Keratinocyte (primary cell): ENCODE results near the gene PHF10. TPM values are rescaled to one million over a fixed set of nuclear protein-coding genes. Genes with fewer than 3 reads are reported as not detected.

Experiments
- DNase-seq: peaks from one replicate; pipeline ENCODE4 v3.0.0-alpha.2; 2011; ENCODE audit warnings: low read depth, missing footprints, low spot score
- FAIRE-seq: peaks from 2 replicates; lab custom pipeline; 2011; peaks lifted over from hg19 to GRCh38; lab: Jason Lieb, UNC
- H2AFZ ChIP-seq: 2 replicates; pipeline ENCODE4 v1.6.0; 2012; ENCODE audit warnings: low read length, control low read depth, inconsistent platforms; ENCODE audit not compliant: control insufficient read depth
- H3K27ac ChIP-seq: 2 replicates; pipeline ENCODE4 v1.5.1; 2011; ENCODE audit warnings: low read length; ENCODE audit not compliant: control insufficient read depth, insufficient read depth
- H3K27me3 ChIP-seq: 3 replicates; pipeline ENCODE4 v1.6.0; 2011; ENCODE audit warnings: low read length; ENCODE audit not compliant: control insufficient read depth, insufficient read depth; ENCODE audit errors: extremely low read depth
- H3K36me3 ChIP-seq, 2 experiments: 2 replicates in 1 of 2; 3 replicates in 1 of 2; pipeline ENCODE4 v1.5.1; 2011; ENCODE audit warnings: low read length in 2 of 2, mild to moderate bottlenecking in 1 of 2; ENCODE audit not compliant: control insufficient read depth in 2 of 2, insufficient read depth in 2 of 2; ENCODE audit errors: extremely low read depth in 1 of 2
- H3K4me1 ChIP-seq: 3 replicates; pipeline ENCODE4 v1.5.1; 2011; ENCODE audit warnings: low read length; ENCODE audit not compliant: control insufficient read depth, insufficient read depth; ENCODE audit errors: extremely low read depth
- H3K4me2 ChIP-seq: 3 replicates; pipeline ENCODE4 v1.6.0; 2011; ENCODE audit warnings: low read depth, low read length; ENCODE audit not compliant: control insufficient read depth, insufficient read depth; ENCODE audit errors: extremely low read depth
- H3K4me3 ChIP-seq, 3 experiments: fragments of 200-600 bp in 1 of 3; sonication (generic) in 1 of 3; 2 replicates in 2 of 3; 3 replicates in 1 of 3; pipeline ENCODE4 v1.5.1; 2011 to 2016; ENCODE audit warnings: low read length in 3 of 3, mild to moderate bottlenecking in 3 of 3, control low read depth in 2 of 3, inconsistent platforms in 1 of 3, low read depth in 1 of 3, mixed read lengths in 1 of 3, mixed run types in 1 of 3, moderate library complexity in 1 of 3; ENCODE audit not compliant: control insufficient read depth in 2 of 3, insufficient read depth in 2 of 3; ENCODE audit errors: extremely low read depth in 1 of 3
- H3K79me2 ChIP-seq: 2 replicates; pipeline ENCODE4 v1.6.0; 2012; ENCODE audit warnings: low read length; ENCODE audit not compliant: control insufficient read depth, insufficient read depth
- H3K9ac ChIP-seq: 3 replicates; pipeline ENCODE4 v1.6.0; 2011; ENCODE audit warnings: low read length; ENCODE audit not compliant: control insufficient read depth, insufficient read depth; ENCODE audit errors: extremely low read depth
- H3K9me1 ChIP-seq: 3 replicates; pipeline ENCODE4 v1.6.0; 2011; ENCODE audit warnings: low read length; ENCODE audit not compliant: control insufficient read depth, insufficient read depth; ENCODE audit errors: extremely low read depth
- H3K9me3 ChIP-seq: 2 replicates; pipeline ENCODE4 v1.5.1; 2012; ENCODE audit warnings: low read depth, low read length; ENCODE audit not compliant: control insufficient read depth
- H4K20me1 ChIP-seq: 3 replicates; pipeline ENCODE4 v1.6.0; 2011; ENCODE audit warnings: low read length; ENCODE audit not compliant: control insufficient read depth, insufficient read depth; ENCODE audit errors: extremely low read depth
- EZH2 ChIP-seq: IDR thresholded peaks from one replicate; pipeline ENCODE4 v1.6.1; 2012; ENCODE audit warnings: inconsistent platforms, mild to moderate bottlenecking, low read length, moderate library complexity
- dilution Hi-C: fragments of 300-500 bp; cut with MboI; formaldehyde crosslinking; loops from one replicate; pipeline ENCODE4 v1.7.0; 2020; ENCODE audit warnings: low sequenced_read_pairs; ENCODE audit not compliant: extremely low pct_ligation_motif_present
- polyA plus RNA-seq, 5 experiments: library from polyadenylated mRNA; depleted of rRNA in 3 of 5; stranded (reverse) in 3 of 5; stranded (forward) in 1 of 5; unstranded in 1 of 5; fragments of >200 nt; gene quantifications; 1 replicate in 1 of 5; 2 replicates in 3 of 5; 3 replicates in 1 of 5; pipeline versions ENCODE4 v1.2.1 to v1.2.3, GENCODE V29; 2011 to 2012; ENCODE audit warnings: missing spikeins in 2 of 5, low read depth in 1 of 5, low replicate concordance in 1 of 5
- TF ChIP-seq, protein P1 (sequence below), 3 experiments: IDR thresholded peaks in 1 of 3; conservative IDR thresholded peaks in 1 of 3; optimal IDR thresholded peaks in 1 of 3; 2 replicates in 2 of 3; 3 replicates in 1 of 3; pipeline versions ENCODE3 to v1.5.1; 2011; ENCODE audit warnings: low read length in 3 of 3, mild to moderate bottlenecking in 3 of 3, moderate library complexity in 2 of 3, control low read depth in 1 of 3, inconsistent platforms in 1 of 3; ENCODE audit not compliant: insufficient read depth in 2 of 3; ENCODE audit errors: extremely low read depth in 1 of 3

PHF10 gene
- polyA plus RNA-seq, 1 donor (not counting 4 experiments of a cell fraction or from before 2014, with no cell fraction given), result 14.5 TPM

DNA sequence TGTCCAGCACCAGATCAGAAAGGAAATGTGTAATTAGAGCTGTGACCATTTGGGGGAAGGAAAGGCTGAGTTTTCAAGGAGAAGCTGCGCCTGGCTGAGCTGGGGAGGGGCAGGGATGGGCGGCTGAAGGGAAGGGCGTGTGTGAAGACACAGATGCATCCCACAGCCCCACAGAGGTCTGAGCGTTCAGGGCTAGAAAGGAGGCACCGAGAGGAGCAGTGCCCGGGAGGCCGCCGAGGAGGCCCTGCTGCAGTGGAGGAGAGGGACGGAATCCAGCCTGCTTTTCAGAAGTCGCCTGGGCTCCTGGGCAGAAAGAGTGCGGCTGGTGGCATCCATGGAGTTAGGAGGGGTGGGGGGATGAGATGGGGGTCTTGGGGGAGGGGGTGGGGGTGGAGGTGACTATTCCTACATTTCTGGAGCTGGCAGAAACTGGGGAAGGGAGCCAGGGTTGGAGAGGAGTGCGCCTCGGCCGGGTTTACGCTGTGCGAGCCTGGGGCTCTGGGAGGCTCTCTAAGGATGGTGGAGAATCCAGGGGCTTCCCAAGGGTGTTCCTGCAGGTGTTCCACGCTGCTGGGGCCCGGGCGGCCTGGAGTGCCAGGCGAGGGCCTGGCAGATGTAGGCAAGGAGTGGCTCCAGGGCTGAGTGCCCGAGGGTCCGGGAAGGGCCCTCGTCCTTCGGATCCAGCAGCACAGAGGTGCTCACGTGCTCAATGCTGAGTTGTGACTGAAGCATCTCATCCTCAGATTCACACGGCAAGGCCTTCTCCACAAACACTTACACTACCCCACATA lies 64.3 kb downstream of the PHF10 start:
- Histone ChIP-seq H3K9me3 (no peaks in the 10 kb centered on the region), H3K9me1 (no peaks in the 10 kb centered on the region), H3K27me3 (no peaks in the 10 kb centered on the region), H3K4me3 (no peak overlapping the region), H4K20me1 (no peaks in the 10 kb centered on the region), H3K9ac (no peak overlapping the region), H3K27ac (no peak overlapping the region), H3K36me3 (peaks cover 22 to 24% of the 10 kb centered on the region in 2 experiments), H2AFZ (no peak overlapping the region), H3K79me2 (no peaks in the 10 kb centered on the region), H3K4me1 (no peaks in the 10 kb centered on the region), H3K4me2 (no peak overlapping the region)
- no peak for DNase-seq
- no peak for FAIRE-seq
- dilution Hi-C loops, result no loop called here
- TF ChIP-seq EZH2, result no peak
- TF ChIP-seq, protein P1, sequence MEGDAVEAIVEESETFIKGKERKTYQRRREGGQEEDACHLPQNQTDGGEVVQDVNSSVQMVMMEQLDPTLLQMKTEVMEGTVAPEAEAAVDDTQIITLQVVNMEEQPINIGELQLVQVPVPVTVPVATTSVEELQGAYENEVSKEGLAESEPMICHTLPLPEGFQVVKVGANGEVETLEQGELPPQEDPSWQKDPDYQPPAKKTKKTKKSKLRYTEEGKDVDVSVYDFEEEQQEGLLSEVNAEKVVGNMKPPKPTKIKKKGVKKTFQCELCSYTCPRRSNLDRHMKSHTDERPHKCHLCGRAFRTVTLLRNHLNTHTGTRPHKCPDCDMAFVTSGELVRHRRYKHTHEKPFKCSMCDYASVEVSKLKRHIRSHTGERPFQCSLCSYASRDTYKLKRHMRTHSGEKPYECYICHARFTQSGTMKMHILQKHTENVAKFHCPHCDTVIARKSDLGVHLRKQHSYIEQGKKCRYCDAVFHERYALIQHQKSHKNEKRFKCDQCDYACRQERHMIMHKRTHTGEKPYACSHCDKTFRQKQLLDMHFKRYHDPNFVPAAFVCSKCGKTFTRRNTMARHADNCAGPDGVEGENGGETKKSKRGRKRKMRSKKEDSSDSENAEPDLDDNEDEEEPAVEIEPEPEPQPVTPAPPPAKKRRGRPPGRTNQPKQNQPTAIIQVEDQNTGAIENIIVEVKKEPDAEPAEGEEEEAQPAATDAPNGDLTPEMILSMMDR (optimal IDR thresholded peaks at IDR 0.05 in 1 of 3, IDR thresholded peaks at IDR 0.05 in 1 of 3, conservative IDR thresholded peaks at IDR 0.05 in 1 of 3; ENCODE audit: extremely low read depth in 1 of 3, insufficient read depth in 2 of 3, low read length in 3 of 3), result no peak

DNA sequence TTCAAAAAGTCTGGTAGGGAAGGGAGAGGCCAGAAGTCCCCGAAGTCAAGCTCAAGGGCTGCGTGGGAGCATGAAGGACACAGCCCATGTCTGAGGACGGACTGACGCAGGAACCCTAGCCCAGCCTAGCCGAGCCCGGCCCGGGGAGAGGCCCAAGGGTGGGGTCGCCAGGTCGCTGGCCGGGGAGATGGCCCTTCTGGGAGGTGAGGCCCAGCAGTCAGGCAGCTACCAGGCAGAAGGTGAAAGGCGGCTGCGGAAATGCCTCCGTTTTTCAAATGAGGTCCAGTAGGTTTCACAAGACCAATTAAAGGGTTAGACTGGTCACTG lies 67.1 kb downstream of the PHF10 start:
- Histone ChIP-seq H3K9ac (no peak overlapping the region), H4K20me1 (no peaks in the 10 kb centered on the region), H3K27ac (no peak overlapping the region), H3K9me3 (no peaks in the 10 kb centered on the region), H3K4me2 (no peak overlapping the region), H3K79me2 (no peaks in the 10 kb centered on the region), H3K27me3 (no peaks in the 10 kb centered on the region), H3K36me3 (peaks cover 15 to 18% of the 10 kb centered on the region in 2 experiments), H3K9me1 (no peaks in the 10 kb centered on the region), H3K4me3 (no peak overlapping the region), H2AFZ (no peak overlapping the region), H3K4me1 (no peaks in the 10 kb centered on the region)
- dilution Hi-C loops, result no loop called here
- no peak for DNase-seq
- no peak for FAIRE-seq
- TF ChIP-seq EZH2, result no peak
